K562 (cell line): ENCODE measurements around the gene CACNA1A. TPM values are rescaled to one million over a fixed set of nuclear protein-coding genes. Genes with fewer than 3 reads are reported as not detected.

Experiments
- BACH1 ChIP-seq: fragments of 200-800 bp; sonication (Bioruptor generic); IDR thresholded peaks from 2 replicates; pipeline ENCODE4 v1.6.1; 2016; ENCODE audit warnings: missing genetic modification characterization, missing compliant biosample characterization
- BCLAF1 ChIP-seq, 2 experiments: fragments of 450-650 bp in 1 of 2; IDR thresholded peaks; 2 replicates each; pipeline ENCODE4 v1.6.1; 2011 to 2017; ENCODE audit warnings: low read depth in 2 of 2, antibody characterized with exemption in 1 of 2, borderline replicate concordance in 1 of 2, low read length in 1 of 2, mild to moderate bottlenecking in 1 of 2, mixed read lengths in 1 of 2; ENCODE audit not compliant: control insufficient read depth in 1 of 2
- CBX3 ChIP-seq, 2 experiments: IDR thresholded peaks; 1 replicate in 1 of 2; 2 replicates in 1 of 2; pipeline ENCODE4 v1.6.1; 2012; ENCODE audit warnings: inconsistent platforms in 2 of 2, low read length in 2 of 2, borderline replicate concordance in 1 of 2, control low read depth in 1 of 2
- CEBPB ChIP-seq: fragments of 450-650 bp; IDR thresholded peaks from 2 replicates; pipeline ENCODE4 v1.6.1; 2016; ENCODE audit warnings: missing genetic modification characterization, missing compliant biosample characterization
- EP300 ChIP-seq: IDR thresholded peaks from 2 replicates; pipeline ENCODE4 v1.6.1; 2012; ENCODE audit warnings: low read length, improper control_type of control experiment
- HOMEZ ChIP-seq: fragments of 250-450 bp; sonication (Bioruptor Pico); IDR thresholded peaks from 2 replicates; pipeline ENCODE4 v1.4.0; 2020; ENCODE audit warnings: mild to moderate bottlenecking, moderate library complexity
- KAT8 ChIP-seq: fragments of 450-650 bp; IDR thresholded peaks from 2 replicates; pipeline ENCODE4 v1.6.1; 2016; ENCODE audit warnings: low read depth, mild to moderate bottlenecking
- MED1 ChIP-seq: sonication (generic); formaldehyde crosslinking; IDR thresholded peaks from 2 replicates; pipeline ENCODE4 v1.8.1; 2023; ENCODE audit warnings: missing genetic modification reagents, borderline replicate concordance
- NR0B1 ChIP-seq: fragments of 450-650 bp; IDR thresholded peaks from one replicate; pipeline ENCODE4 v1.6.1; 2018; ENCODE audit warnings: mild to moderate bottlenecking, moderate library complexity; ENCODE audit not compliant: partially characterized antibody
- REST ChIP-seq, 2 experiments: fragments of 450-650 bp; formaldehyde crosslinking in 1 of 2; IDR thresholded peaks; 2 replicates each; pipeline versions ENCODE4 v1.4.0 to v1.6.1; 2014 to 2020; ENCODE audit warnings: mild to moderate bottlenecking in 2 of 2, borderline replicate concordance in 1 of 2, low read depth in 1 of 2
- XRCC4 ChIP-seq: IDR thresholded peaks from one replicate; pipeline ENCODE4 v1.6.1; 2011; ENCODE audit not compliant: insufficient read depth, insufficient read length; ENCODE audit errors: extremely low read depth
- ZNF140 ChIP-seq: fragments of 250-450 bp; sonication (Bioruptor Pico); IDR thresholded peaks from 2 replicates; pipeline ENCODE4 v1.8.0; 2021; ENCODE audit warnings: moderate library complexity, mild to moderate bottlenecking, inconsistent platforms
- ZNF785 ChIP-seq: fragments of 250-450 bp; sonication (Bioruptor Pico); IDR thresholded peaks from 2 replicates; pipeline ENCODE4 v1.4.0; 2020; ENCODE audit warnings: mild to moderate bottlenecking
- polyA plus RNA-seq, 8 experiments: library from polyadenylated mRNA; depleted of rRNA in 4 of 8; stranded (reverse) in 5 of 8; unstranded in 3 of 8; fragments of >200 nt; fragmentation: Nextera tagmentation in 2 of 8; fragmentation: Illumina TruSeq in 1 of 8; extraction: Ambion mirVana in 2 of 8; extraction: Trizol in 1 of 8; gene quantifications; 2 replicates each; pipeline versions ENCODE4 v1.2.1 to v1.2.3, GENCODE V29; 2011 to 2014; ENCODE audit warnings: inconsistent platforms in 1 of 8, missing spikeins in 1 of 8
- total RNA-seq, 7 experiments: library from RNA; depleted of rRNA in 6 of 7; stranded (reverse); fragments of >200 nt in 6 of 7; fragmentation: Illumina TruSeq in 2 of 7; extraction: Trizol in 2 of 7; gene quantifications; 2 replicates each; pipeline versions ENCODE4 v1.2.1 to v1.2.3, GENCODE V29; 2011 to 2021; ENCODE audit warnings: low replicate concordance in 1 of 7

Gene CACNA1A
- total and polyA plus RNA-seq, 9 of the 15 experiments (the other 6 are each of a cell fraction or from before 2014, with no cell fraction given), result 0.03 to 0.20 (median 0.09) TPM; not detected in 1

GRCh38 chr19:13212759-13213330 is 293.4 kb downstream of the CACNA1A start (continued):
- peak; percentile 59 for TF ChIP-seq REST (IDR thresholded peaks at IDR 0.05; ENCODE audit: borderline replicate concordance)
- TF ChIP-seq REST (CRISPR knock-in tag; IDR thresholded peaks at IDR 0.05; ENCODE audit: low read depth), result no peak
- TF ChIP-seq CBX3 (IDR thresholded peaks at IDR 0.05; ENCODE audit: borderline replicate concordance in 1 of 2, low read length in 2 of 2), result peak in 1 of 2 experiments; percentile 43; a peak in 1 of 3 replicates
- no peak for TF ChIP-seq ZNF140 (CRISPR knock-in tag)
- no peak for TF ChIP-seq MED1 (CRISPR knock-in tag)
- no peak for TF ChIP-seq ZNF785 (CRISPR knock-in tag)
- no peak for TF ChIP-seq NR0B1
- TF ChIP-seq BCLAF1 (IDR thresholded peaks at IDR 0.05; ENCODE audit: borderline replicate concordance in 1 of 2, control insufficient read depth in 1 of 2, low read depth in 2 of 2, low read length in 1 of 2), result no peak
- TF ChIP-seq EP300, result no peak
- no peak for TF ChIP-seq XRCC4
- TF ChIP-seq KAT8, result no peak
- TF ChIP-seq HOMEZ (CRISPR knock-in tag), result no peak
- peak; percentile 91 for TF ChIP-seq CEBPB
- TF ChIP-seq BACH1 (tag), result no peak
